NCI-H1048 (cell line): ENCODE measurements around the gene TCEAL9.
"Not testable (repeated sequence)": the region's sequence is repeated elsewhere in the genome, so short reads cannot be mapped to it uniquely, and the experiment has no call there.

Experiments
- DNase-seq: peaks from one replicate; lab custom pipeline; 2025; lab: John Stamatoyannopoulos, UW

Gene TCEAL9, protein sequence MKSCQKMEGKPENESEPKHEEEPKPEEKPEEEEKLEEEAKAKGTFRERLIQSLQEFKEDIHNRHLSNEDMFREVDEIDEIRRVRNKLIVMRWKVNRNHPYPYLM

DNA sequence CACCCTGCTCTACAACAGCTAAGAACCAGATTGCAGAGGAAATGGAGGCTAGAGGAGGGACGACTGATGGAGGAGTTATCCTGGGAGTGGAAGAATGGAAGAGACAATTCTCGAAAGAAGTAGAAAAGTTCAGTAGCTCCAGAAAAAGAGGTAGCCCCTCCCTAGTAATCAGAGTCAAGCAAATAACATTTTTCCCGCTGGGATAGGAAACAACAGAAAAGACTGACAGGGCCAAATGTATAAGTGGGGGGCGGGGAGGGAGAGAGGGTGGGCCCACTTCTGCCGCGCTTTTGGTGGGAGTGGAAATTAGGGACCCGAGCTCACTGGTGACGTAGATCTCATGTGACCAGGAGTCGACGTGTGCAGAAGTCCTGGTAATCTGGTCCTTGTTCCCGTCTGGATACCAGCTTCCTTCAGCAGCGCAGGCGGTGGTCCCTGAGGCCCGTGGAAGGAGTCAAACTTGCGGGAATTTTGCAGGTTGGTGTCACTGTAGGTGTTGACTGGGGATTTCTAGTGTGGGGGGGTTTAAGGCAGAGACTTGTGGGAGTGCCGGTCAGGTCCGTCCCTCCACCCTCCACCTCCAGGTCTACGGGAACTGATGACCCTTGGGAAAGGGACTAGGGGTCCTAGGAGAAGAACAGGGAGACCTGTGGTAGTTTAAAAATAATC is at the start of gene TCEAL9:
Gene TCEAL9, plus strand, starts transcription at position 377 of the 669 bp plus-strand sequence. CDS start 1,179 bp downstream, outside the sequence.
- peak; percentile 30 for DNase-seq

DNA sequence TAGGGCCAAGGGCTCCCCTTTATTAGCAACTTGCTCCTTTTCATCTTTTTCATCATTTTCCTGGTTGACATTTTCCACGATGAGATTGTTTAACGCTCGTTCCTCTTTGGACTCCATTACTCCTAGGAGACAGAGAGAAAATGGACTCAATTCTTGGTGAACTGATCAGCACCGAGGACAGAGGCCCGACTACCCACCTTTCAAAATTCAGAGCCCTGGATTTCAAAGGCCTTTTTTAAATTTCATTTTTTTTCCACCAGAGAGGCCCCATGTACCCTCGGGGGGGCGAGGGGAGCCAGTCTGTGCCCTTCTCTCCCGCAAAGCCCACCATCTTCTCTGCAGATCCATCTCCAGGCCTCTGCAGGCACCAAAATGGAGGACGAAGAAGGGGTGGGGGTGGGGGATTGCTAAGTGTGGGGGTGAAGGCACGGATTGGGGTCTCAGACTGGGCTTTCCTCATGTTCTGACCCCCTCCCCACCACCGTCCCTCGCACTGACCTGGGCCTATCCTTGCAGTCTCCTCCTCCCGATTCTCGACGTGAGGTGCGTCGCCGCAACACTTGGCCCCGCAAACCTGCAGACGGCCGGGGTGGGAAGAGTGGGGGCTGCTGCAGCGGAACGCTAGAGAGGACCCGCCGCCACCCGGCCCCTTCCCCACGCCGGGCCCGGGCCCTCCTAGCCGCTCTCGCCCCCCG is 46.3 kb upstream of the TCEAL9 start:
- no peak for DNase-seq

DNA sequence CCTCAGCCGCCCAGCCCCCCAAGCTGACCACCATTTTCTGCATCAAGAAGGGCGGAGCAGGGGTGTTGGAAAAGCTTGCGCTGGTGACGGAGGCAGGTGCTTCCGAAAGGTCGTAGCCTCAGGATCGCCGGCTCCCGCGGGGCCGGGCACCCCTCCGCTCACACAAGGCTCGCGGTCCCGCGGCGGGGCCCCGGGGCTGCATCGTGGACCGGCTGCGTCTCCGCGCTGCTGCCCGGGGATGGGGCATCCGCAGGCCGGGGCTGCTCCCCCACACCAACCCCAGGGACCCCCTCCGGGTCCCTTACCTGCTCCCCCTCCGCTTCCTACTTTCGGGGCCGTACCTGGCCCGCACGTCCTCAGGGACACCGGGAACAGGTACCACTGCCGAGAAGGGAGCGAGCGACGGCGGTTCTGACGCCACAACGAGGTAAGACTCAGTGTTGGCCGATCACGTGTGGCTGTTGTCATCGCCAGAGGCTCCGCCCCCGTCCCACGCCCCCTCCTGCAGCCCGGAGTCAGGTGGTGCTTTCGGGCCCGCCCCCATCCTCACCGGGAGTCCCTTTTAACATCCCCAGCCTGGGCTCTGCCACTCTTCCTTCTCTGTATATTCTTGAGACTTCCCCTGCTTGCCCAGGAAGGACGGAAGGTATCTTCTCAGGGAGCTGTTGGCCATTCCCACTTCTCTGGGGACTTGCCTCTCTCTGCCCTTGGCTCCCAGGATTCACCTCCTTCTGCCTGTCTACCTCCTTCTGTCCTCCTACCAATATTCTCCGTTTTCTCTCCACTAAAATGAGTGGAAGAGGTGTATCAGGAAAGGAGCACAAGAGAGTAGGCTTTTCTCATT is 45.5 kb upstream of the TCEAL9 start, which contains the start of gene BEX2:
Gene BEX2, minus strand, starts transcription at position 436 of the 844 bp plus-strand sequence. CDS start 1,014 bp downstream, outside the sequence.
- peak; percentile 27 for DNase-seq

DNA sequence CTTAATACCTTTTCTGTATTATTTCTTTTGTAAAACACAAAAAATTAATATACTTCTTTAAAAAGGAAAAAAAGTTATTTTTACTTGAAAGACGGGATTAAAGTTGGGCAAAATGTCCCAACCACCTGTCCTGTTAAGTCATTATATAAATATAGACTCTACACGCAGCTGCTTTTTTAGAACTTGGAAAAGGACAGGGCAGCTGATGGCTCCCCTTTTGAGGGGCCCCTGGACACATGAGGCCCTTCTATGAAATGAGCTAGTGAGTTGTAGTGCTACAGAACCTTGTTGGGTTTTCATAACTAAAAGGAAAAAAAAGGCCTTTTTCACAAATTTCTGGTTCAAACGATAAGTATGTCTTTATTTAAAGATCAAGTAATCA is 44.9 kb upstream of the TCEAL9 start:
- DNase-seq, result no peak

DNA sequence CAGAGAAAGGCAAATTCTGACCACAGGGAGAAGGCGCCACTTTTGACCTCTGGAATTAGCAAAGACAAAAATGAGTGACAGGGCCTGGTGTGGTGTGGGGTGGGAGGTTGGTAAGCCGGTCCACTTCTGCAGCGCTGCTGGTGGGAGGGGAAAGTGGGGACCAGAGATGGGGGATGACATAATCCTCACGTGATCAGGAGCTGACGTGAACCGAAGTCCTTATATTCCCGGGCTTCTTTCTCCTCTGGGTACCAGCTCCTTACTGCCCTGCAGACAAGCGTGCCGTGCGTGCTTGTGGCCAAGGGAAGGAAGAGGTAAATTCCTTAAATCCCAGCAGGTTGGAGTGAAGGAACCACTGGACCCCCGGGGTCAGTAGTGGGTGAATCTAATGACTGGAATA is 26.3 kb upstream of the TCEAL9 start, which contains the start of gene TCEAL7:
Gene TCEAL7, plus strand, starts transcription at position 249 of the 400 bp plus-strand sequence. CDS start 1,165 bp downstream, outside the sequence.
- DNase-seq, result no peak

DNA sequence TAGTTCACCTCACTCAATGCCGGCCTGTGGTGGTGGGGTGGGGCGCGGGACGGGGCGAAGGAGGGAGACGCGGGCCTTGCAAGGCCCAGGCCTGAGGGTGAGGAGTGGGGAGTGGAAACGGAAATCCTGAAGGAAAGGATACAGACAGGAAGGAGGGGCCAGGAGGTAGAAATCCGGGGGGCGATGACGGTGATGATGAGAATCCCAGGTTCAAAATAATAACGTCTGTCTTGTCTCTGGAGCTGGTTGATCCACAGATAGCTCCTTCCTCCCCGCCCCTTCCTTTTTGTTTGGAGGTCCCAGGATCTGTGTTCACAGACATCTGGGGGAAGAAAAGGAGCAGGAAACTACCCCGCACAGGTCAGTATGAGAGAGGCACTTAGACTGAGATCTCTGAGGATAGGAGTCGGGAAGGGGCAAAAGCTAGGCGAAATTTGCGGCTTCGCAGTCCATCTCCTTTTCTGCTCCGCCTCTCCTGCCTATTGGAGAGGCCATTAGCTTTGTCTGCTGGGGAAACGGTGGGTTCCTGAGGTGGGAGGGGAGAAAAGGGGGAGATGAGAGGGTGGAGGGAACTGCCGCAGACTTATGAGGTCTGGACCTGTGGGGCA is 25.5 kb upstream of the TCEAL9 start:
- DNase-seq, result no peak

DNA sequence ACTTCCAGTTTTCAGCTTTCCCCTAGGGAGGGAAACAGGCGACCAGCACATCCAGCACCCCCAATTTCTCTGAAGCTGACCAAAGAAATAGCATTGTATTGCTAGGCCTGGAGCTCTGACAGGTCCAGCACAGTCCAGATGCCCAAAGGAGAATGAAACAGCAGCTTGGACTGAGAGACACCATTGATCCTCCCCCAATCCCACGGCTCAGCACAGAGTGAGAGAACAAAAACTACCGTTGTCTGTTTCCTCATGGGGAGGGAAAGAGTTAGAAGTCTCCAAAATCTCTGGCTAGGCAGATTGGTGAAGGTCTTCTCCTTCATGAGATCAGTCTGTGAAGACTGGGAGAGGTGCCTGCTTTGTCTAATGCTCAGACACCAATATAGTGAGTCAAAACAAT is 17.6 kb upstream of the TCEAL9 start:
- DNase-seq, result no peak

DNA sequence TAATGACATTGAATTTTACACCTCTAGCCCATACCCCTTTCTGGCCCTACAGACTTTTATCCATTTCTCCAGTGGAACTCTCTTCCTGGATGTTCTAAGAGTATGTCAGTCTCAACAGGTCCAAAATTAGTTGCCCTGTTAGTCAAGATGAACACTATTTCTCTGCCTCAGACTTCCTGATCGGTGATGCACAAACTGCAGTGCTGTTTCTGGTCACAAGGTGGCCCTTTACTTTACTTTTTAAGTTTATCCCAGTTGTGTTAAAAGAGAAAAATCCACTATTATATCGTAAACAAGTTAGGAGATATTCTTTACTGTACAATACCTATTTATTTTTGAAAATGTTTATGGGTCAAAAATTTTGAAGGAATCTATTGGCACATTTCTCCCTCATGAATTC is 13.2 kb upstream of the TCEAL9 start:
- DNase-seq, result no peak

DNA sequence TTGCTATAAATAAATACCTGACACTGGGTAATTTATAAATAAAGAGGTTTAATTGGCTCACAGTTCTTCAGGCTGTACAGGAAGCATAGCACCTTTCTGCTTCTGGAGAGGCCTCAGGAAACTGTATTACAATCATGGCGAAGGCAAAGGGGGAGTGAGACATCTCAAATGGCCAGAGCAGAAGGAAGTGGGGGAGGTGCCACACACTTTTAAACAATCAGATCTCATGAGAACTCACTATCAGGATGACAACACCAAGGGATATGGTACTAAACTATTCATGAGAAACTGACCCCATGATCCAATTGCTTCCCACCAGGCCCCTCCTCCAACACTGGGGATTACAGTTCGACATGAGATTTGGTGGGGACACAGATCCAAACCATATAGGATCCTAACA is 11.7 kb upstream of the TCEAL9 start:
- no peak for DNase-seq

DNA sequence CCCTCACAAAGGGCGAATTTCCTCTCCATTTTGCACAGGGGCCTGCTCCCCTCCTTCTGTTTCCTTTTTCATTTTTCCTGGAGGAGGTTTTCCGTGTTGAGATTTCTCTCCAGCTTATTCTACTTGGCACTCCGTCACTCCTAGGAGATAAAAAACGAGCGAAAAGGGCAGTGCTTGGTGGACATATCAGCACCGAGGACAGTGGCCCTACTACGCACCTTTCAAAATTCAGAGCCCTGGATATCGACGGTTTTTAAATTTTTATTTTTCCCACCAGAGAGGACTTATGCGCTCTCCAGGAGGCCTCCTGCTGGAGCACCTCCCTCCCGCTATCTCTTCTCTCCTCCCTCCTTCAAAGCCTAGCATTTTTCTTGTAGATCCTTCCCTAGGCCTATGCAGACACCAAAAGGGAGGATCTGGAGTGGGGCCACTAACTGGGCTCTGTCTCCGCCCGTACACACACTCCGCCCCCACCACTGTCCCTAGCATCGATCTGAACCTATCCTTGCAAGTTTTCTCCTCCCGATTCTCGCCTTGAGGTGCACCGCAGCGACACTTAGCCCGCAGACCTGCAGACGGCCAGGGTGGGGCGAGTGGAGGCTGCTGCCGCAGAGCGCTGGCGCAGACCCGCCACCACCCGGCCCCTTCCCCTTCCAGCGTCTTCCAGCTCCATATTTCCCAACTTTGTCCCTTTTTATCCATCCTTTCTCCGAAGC is 8.5 kb upstream of the TCEAL9 start:
- DNase-seq, result no peak

DNA sequence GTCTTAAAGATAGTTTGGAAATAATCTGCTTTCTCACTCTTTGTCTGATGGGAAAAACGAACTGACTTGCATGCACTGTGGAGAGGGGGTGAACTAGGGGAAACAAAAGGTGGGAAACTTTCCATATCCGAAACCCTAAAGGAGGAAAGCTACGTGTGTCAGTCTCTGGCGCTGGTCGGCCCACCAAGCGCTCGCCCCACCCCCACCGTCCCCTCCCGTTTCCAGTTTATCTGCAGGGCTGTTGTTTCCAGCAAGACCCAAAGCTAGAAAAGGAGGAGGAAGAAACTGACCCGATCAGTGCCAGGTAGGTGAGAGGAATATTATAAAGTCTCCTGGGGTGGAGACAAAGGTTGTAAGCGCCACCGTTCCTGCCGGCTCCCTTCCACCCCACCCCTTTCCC is 552 bp downstream of the TCEAL9 start:
- no peak for DNase-seq

DNA sequence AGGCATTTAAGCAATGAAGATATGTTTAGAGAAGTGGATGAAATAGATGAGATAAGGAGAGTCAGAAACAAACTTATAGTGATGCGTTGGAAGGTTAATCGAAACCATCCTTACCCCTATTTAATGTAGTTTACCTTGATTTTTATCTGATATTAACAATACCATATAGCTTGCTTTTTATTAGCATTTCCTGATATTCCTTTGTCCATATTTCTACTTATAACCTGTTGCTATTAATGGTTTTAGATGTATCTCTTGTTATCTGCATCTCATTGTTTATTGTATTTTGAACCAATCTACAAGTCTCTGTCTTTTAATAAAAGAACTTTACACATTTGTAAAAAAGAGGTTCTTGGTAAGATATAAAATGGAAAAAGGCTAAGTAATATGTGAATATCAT is 1.6 kb downstream of the TCEAL9 start:
- DNase-seq, result no peak

DNA sequence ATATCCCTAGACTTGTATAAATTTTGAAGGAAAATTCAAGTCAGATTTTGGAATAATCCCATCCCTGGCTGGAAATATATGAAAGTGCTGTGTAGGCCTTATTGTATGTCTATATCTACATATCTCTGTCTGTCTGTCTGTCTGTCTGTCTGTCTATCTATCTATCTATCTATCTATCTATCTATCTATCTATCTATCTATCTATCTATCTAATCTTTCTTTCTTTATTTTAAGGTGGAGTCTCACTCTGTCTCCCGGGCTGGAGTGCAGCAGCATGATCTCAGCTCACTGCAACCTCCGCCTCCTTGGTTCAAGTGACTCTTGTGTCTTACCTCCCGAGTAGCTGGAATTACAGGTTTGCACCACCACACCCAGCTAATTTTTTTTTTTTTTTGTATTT is 3.3 kb downstream of the TCEAL9 start:
- not testable (repeated sequence) for DNase-seq

DNA sequence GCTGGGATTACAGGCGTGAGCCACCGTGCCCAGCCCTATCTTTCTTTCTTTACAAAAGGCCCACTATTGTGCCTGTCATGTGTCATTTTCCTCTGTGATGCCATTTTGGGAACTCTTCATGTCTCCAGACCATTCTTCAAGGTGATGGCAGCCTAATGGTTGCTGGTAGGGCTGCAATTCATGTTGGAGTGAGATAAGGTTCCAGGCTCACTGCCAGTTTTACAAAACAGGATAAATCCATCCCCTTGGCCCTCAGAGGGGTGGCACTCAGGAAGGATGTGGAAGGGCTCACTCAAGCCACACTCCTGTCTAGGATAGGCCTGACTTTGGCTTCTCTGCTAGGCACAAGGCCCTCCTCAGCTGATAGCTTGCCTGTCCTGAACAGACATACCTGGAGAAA is 3.8 kb downstream of the TCEAL9 start:
- DNase-seq, result no peak

DNA sequence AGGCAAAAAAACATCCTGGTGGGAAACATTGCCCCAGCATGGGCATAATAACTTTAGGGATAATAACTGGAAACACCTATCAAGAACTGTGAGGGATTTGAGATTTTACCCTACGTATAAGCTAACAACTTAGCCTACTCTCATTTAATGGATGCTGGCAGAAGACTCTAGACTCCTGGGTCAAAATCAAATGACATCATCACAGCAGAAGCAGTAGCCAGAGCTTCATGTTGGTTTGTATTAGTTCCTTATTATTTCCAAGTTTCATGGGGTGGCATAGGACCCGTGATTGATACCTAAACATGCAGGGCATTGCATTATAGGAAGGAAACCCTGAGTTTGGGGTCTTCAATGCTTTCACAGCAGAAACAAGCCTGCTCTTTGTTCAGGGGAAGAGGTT is 4.6 kb downstream of the TCEAL9 start:
- DNase-seq, result no peak

DNA sequence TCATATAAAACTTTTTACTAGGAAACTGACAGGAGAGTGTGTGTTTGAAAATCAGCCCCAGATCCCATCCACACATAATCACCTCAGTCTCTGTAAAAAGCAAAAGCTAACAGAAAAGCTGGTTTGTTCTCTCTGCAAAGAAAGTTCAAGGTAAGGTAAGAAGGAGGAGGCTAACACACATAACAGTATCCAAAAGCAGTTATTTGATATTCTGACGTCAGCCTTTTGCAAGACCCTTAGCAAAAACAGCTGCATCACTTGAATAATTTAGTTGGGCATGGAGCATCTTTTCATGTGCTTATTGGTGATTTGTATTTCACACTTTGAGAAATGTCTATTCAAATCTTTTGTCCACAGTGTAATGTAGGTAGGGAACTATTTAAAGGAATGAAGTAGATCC is 5.5 kb downstream of the TCEAL9 start:
- DNase-seq, result no peak

DNA sequence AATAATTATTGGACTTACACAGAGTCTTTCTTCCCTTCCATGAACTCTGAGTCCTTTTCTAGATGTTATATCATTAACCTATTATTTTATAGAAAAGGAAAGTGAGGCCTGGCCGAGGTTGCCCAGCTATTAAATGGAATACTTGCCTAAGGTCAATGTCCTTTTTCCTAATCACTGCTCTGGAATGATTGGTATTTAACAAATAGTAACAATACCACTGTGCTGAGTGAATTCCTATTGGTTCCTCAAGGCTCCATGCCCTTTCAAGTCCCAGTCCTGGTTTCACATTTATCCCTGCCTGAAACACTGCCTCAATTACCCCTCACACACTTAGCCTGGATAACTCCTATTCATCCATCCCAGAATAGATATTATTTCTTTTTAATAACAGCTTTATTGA is 6.2 kb downstream of the TCEAL9 start:
- DNase-seq, result no peak

DNA sequence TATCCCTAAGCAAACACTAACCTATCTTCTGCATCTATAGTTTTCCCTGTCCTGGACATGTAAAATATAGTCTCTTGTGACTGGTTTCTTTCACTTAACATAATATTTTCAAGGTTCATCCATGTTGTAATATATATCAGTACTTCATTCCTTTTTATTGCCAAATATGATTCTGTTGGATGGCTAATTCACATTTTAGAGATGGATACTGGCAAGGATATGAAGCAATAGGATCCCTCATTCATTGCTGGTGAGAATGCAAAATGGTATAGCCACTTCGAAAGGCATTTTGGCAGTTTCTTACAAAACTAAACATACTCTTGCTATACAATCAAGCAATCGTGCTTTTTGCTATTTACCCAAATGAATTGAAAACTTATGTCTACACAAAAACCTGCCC is 6.7 kb downstream of the TCEAL9 start:
- DNase-seq, result no peak

DNA sequence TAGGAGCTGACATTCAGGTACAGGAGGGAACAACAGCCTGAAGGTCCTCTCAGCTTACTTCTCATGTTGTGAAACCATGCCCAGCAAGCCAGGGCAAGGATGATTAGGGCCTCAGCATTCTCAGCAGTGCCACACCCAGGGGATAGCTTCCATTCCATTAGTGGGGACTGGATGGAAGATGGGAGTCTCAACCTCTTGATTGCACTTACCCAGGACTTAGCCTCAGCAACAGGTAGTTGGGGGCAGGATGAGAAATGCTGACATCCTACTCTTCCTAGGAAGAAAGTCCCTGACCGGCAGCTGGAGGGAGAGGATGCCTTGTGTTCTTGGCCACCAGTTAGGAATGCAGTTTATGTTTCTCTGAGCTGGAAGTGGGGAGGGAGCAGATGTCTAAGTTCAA is 11.2 kb downstream of the TCEAL9 start:
- no peak for DNase-seq

DNA sequence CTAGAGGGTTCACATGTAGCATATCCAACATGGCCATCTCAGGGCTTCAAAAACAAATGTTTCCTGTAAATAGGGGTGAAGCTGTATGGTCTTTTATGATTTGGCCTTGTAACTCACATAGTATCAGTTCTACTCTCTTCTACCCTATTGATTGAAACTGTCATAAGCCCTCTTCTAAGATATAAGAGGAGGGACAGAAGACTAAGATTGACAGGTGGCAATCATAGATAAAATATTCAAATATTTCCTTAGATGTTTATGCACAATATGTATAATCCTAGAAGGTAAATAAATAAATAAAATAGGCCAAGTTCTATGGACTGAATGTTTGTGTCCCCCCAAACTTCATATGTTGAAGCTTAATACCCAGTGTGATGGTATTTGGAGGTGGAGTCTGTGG is 13.2 kb downstream of the TCEAL9 start:
- no peak for DNase-seq

DNA sequence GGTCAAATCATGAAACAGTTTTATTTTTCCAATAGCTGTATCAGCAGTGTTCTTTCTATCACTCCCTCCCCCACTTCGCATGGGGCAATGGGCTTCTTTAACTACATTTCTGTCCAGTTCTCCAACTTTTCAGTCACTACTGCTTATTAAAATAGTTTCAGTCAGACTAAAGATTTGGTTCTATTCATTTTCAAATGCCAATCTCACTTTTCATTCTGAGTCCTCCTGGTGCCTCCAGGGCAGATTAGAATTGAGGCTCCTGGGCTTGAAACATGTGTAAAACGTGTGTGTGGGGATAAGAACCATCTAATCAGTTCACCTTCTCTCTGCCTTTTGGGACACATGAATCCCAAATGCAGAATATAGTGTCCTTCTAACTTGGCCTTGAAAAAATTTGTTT is 16.6 kb downstream of the TCEAL9 start:
- no peak for DNase-seq
